ENCODE data around the gene MT1HL1.

- TF ChIP-seq CTCF (IDR thresholded peaks at IDR 0.05; ENCODE audit: poor library complexity) (no peak), EZH2 (IDR thresholded peaks at IDR 0.05; ENCODE audit: borderline replicate concordance) (no peak)
Observed at GRCh38 chr1:236989290-236990051, 14.8 kb downstream of the MT1HL1 start.
